Vagina (tissue), 2 donors: ENCODE results near the gene CDH4. TPM values are rescaled to one million over a fixed set of nuclear protein-coding genes. Genes with fewer than 3 reads are reported as not detected.

ENCODE experiments used
- DNase-seq, 2 donors: peaks; one replicate each; pipeline ENCODE4 v3.0.0-alpha.2; 2017; ENCODE audit errors: extremely low spot score in 2 of 2
- H3K27ac ChIP-seq: fragments of 200-600 bp; sonication (generic); one replicate; pipeline ENCODE4 v1.5.1; 2019
- H3K27me3 ChIP-seq: fragments of 200-600 bp; sonication (generic); one replicate; pipeline ENCODE4 v1.5.1; 2019
- H3K36me3 ChIP-seq, 2 donors: fragments of 200-600 bp; sonication (generic); one replicate each; pipeline ENCODE4 v1.5.1; 2017 to 2019
- H3K4me1 ChIP-seq: fragments of 200-600 bp; sonication (generic); one replicate; pipeline ENCODE4 v1.5.1; 2019
- H3K4me3 ChIP-seq, 2 donors: fragments of 200-600 bp; sonication (generic); 1 replicate in 1 of 2; 2 replicates in 1 of 2; pipeline ENCODE4 v1.5.1; 2016 to 2019
- H3K9me3 ChIP-seq: fragments of 200-600 bp; sonication (generic); one replicate; pipeline ENCODE4 v1.5.1; 2019
- CTCF ChIP-seq, 3 experiments: fragments of 450-650 bp in 2 of 3; fragments of 200-600 bp in 1 of 3; sonication (generic) in 1 of 3; IDR thresholded peaks; one replicate each; pipeline ENCODE4 v1.5.1; 2017 to 2019; ENCODE audit warnings: antibody characterized with exemption in 3 of 3, mild to moderate bottlenecking in 2 of 3, moderate library complexity in 2 of 3
- POLR2A ChIP-seq, 2 donors: fragments of 450-650 bp; IDR thresholded peaks; one replicate each; pipeline ENCODE4 v1.6.1; 2017; ENCODE audit warnings: antibody characterized with exemption in 2 of 2, mild to moderate bottlenecking in 2 of 2, moderate library complexity in 2 of 2
- POLR2AphosphoS5 ChIP-seq, 2 donors: sonication (generic); formaldehyde crosslinking; IDR thresholded peaks; one replicate each; pipeline ENCODE4 v1.9.0; 2017; ENCODE audit warnings: antibody characterized with exemption in 2 of 2, mild to moderate bottlenecking in 2 of 2, low read depth in 1 of 2; ENCODE audit not compliant: insufficient read depth in 1 of 2
- intact Hi-C: fragments of 100-400 bp; cut with DNase I; formaldehyde crosslinking; loops from one replicate; pipeline ENCODE4 v1.15.1; 2023
- total RNA-seq: library from RNA; depleted of rRNA; stranded (reverse); fragments of >200 nt; gene quantifications from one replicate; pipeline ENCODE4 v1.2.3, GENCODE V29; 2016

CDH4 gene
- total RNA-seq, 1 donor from 2014 or later: 0.25 TPM

GRCh38 chr20:61499859-61500554, 247.9 kb downstream of the CDH4 start:
- TF ChIP-seq CTCF (IDR thresholded peaks at IDR 0.05): no peak
- no peak for TF ChIP-seq POLR2AphosphoS5 (IDR thresholded peaks at IDR 0.05; ENCODE audit: insufficient read depth in 1 of 2, low read depth in 1 of 2)
- TF ChIP-seq POLR2A (IDR thresholded peaks at IDR 0.05): no peak
- no peaks in the 10 kb centered on the region for H3K4me1 ChIP-seq
- intact Hi-C loops: no loop called here
- H3K9me3 ChIP-seq: no peaks in the 10 kb centered on the region
- no peak overlapping the region for H3K27ac ChIP-seq
- no peak overlapping the region for H3K4me3 ChIP-seq
- no peaks in the 10 kb centered on the region for H3K27me3 ChIP-seq
- no peak for DNase-seq
- no peaks in the 10 kb centered on the region for H3K36me3 ChIP-seq

- DNase-seq: no peak
- no peak for TF ChIP-seq POLR2AphosphoS5 (IDR thresholded peaks at IDR 0.05; ENCODE audit: insufficient read depth in 1 of 2, low read depth in 1 of 2)
- no peak for TF ChIP-seq CTCF (IDR thresholded peaks at IDR 0.05)
- no peak for TF ChIP-seq POLR2A (IDR thresholded peaks at IDR 0.05)
- Histone ChIP-seq H3K27ac (no peak overlapping the region), H3K27me3 (no peaks in the 10 kb centered on the region), H3K4me3 (no peak overlapping the region), H3K36me3 (no peaks in the 10 kb centered on the region), H3K9me3 (no peaks in the 10 kb centered on the region), H3K4me1 (no peaks in the 10 kb centered on the region)
- intact Hi-C loops: no loop called here
These were observed 248.8 kb downstream of the CDH4 start for GRCh38 chr20:61500791-61501321.

GRCh38 chr20:61502433-61502832, 250.4 kb downstream of the CDH4 start:
- no peak for DNase-seq
- Histone ChIP-seq H3K4me1 (no peaks in the 10 kb centered on the region), H3K27ac (no peak overlapping the region), H3K4me3 (no peak overlapping the region), H3K36me3 (no peaks in the 10 kb centered on the region), H3K27me3 (no peaks in the 10 kb centered on the region), H3K9me3 (no peaks in the 10 kb centered on the region)
- intact Hi-C loops: no loop called here
- TF ChIP-seq POLR2AphosphoS5 (IDR thresholded peaks at IDR 0.05; ENCODE audit: insufficient read depth in 1 of 2, low read depth in 1 of 2): no peak

GRCh38 chr20:61503106-61503505, 251.0 kb downstream of the CDH4 start:
- no peaks in the 10 kb centered on the region for H3K4me1 ChIP-seq
- H3K27ac ChIP-seq: no peak overlapping the region
- no peak for TF ChIP-seq CTCF (IDR thresholded peaks at IDR 0.05)
- TF ChIP-seq POLR2AphosphoS5 (IDR thresholded peaks at IDR 0.05; ENCODE audit: insufficient read depth in 1 of 2, low read depth in 1 of 2): no peak
- TF ChIP-seq POLR2A (IDR thresholded peaks at IDR 0.05): no peak
- intact Hi-C loops: no loop called here
- H3K4me3 ChIP-seq: no peak overlapping the region
- DNase-seq: no peak
- no peaks in the 10 kb centered on the region for H3K27me3 ChIP-seq
- H3K9me3 ChIP-seq: no peaks in the 10 kb centered on the region
- no peaks in the 10 kb centered on the region for H3K36me3 ChIP-seq

GRCh38 chr20:61505508-61505907, 253.4 kb downstream of the CDH4 start:
- intact Hi-C loops: no loop called here
- Histone ChIP-seq H3K27me3 (no peaks in the 10 kb centered on the region), H3K4me3 (no peak overlapping the region), H3K36me3 (no peaks in the 10 kb centered on the region), H3K9me3 (no peaks in the 10 kb centered on the region), H3K27ac (no peak overlapping the region), H3K4me1 (no peaks in the 10 kb centered on the region)
- no peak for DNase-seq
- TF ChIP-seq POLR2A (IDR thresholded peaks at IDR 0.05): no peak

- H3K27ac ChIP-seq: no peak overlapping the region
- H3K36me3 ChIP-seq: no peaks in the 10 kb centered on the region
- no peak for DNase-seq
- no peaks in the 10 kb centered on the region for H3K27me3 ChIP-seq
- no peak for TF ChIP-seq POLR2AphosphoS5 (IDR thresholded peaks at IDR 0.05; ENCODE audit: insufficient read depth in 1 of 2, low read depth in 1 of 2)
- TF ChIP-seq CTCF (IDR thresholded peaks at IDR 0.05): no peak
- TF ChIP-seq POLR2A (IDR thresholded peaks at IDR 0.05): no peak
- H3K4me1 ChIP-seq: no peaks in the 10 kb centered on the region
- no peak overlapping the region for H3K4me3 ChIP-seq
- intact Hi-C loops: no loop called here
- no peaks in the 10 kb centered on the region for H3K9me3 ChIP-seq
These were observed 255.7 kb downstream of the CDH4 start for GRCh38 chr20:61507778-61508177.
